ENCODE results near the gene MRPS5. TPM values are rescaled to one million over a fixed set of nuclear protein-coding genes. Genes with fewer than 3 reads are reported as not detected.

Gene MRPS5
- total RNA-seq, 4 donors from 2014 or later = 31.9 to 57.1 (median 36.8) TPM

DNA sequence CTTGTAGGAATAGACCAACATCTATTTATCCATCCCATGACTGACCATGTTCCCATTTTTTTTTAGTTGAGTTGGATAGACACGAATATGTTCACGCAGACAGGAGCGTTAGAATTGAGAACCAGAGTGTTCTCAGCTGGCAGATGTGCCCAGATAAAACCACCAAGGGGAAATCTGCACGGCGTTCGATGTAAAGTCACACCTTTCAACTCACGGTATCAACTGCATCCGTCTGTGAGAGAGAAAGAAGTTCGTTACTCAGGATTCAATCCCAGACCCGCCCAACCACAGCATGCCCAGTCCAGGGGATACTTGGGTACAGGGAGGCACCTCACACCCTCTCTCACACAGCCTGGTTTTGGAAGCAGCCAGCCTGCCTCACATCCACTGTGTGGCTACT lies 70.0 kb downstream of the MRPS5 start:
- Histone ChIP-seq H3K27me3 (peaks cover 31% of the 10 kb centered on the region), H3K27ac (no peak overlapping the region)
- TF ChIP-seq POLR2AphosphoS5 (IDR thresholded peaks at IDR 0.05) (no peak), EP300 (IDR thresholded peaks at IDR 0.05) (no peak), POLR2A (IDR thresholded peaks at IDR 0.05) (no peak)
- TF ChIP-seq, protein P1, sequence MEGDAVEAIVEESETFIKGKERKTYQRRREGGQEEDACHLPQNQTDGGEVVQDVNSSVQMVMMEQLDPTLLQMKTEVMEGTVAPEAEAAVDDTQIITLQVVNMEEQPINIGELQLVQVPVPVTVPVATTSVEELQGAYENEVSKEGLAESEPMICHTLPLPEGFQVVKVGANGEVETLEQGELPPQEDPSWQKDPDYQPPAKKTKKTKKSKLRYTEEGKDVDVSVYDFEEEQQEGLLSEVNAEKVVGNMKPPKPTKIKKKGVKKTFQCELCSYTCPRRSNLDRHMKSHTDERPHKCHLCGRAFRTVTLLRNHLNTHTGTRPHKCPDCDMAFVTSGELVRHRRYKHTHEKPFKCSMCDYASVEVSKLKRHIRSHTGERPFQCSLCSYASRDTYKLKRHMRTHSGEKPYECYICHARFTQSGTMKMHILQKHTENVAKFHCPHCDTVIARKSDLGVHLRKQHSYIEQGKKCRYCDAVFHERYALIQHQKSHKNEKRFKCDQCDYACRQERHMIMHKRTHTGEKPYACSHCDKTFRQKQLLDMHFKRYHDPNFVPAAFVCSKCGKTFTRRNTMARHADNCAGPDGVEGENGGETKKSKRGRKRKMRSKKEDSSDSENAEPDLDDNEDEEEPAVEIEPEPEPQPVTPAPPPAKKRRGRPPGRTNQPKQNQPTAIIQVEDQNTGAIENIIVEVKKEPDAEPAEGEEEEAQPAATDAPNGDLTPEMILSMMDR (IDR thresholded peaks at IDR 0.05) = no peak

DNA sequence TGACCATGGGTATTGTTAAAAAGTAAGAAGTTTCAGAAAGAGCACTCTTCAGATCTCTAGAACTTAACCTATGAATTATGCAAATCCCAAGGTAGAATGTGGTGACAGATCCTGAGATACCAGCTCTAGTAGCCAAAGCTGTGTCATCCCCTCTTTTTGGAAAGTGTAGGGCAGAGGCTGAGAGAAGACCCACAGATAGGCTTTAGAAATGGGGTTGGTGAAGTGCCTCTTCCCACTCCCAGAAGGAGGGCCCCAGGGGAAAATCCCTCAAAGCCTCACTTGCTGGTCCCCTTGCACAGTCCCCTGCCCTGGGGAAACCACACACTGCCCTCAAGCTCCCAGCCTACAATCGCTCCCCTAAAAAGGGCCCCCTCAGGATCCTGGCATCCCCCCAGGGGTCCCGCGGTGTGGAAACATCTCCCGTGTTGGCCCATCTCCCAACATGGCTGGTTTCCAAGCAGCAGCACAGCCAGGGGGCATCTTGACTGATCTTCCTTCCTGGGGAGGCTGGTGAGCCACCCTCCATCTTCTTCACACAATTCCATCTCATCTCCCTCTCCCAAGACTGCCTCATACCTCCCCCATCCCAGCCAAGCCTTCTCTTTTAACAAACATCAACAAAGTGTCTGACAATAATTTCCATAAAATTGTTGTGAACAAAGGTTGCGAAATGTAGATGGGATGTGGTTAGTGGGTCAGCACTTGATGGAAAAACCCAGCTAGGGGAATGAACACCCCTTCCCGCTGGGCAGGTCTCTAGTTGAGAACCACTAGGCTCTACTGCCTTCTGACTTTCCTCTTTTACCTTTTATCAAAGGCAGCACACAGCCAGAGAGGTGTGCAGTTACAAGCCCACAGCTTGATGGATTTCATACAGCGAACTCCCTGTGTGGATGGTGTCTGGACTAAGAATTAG lies 71.0 kb downstream of the MRPS5 start:
- Histone ChIP-seq H3K9me3 (no peaks in the 10 kb centered on the region), H3K4me1 (no peaks in the 10 kb centered on the region)

More for the DNA sequence above, 70.0 kb downstream of the MRPS5 start:
- Histone ChIP-seq H3K4me1 (no peaks in the 10 kb centered on the region), H3K9me3 (no peaks in the 10 kb centered on the region), H3K36me3 (no peaks in the 10 kb centered on the region), H3K4me3 (no peak overlapping the region)
- no peak for DNase-seq (ENCODE audit: low spot score in 2 of 2)
- 83% methylated on average over 10 of the region's 10 CpGs for WGBS

DNA sequence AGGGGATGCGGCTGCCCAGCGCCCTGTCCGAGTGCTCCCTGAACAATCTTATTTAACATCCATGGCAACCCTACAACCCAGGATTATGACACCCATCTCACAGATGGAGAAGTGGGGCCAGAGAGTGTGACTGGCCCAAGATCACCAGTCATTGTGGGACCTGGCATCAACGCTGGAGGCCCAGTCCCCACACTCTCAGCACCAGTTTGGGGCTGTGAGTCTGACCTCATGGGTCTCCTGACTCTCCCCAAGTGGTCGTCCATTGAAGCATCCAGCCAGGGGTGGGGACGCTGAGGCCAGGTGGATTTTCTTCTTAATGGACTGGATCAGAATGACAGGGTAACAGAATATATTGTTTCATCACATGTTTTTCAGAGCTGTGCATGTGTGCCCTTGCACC lies 71.6 kb downstream of the MRPS5 start:
- H3K9me3 ChIP-seq = no peaks in the 10 kb centered on the region
- peaks cover 28% of the 10 kb centered on the region for H3K27me3 ChIP-seq
- 71% methylated on average over 2 of the region's 6 CpGs for WGBS
- no peaks in the 10 kb centered on the region for H3K4me1 ChIP-seq
- H3K36me3 ChIP-seq = no peaks in the 10 kb centered on the region
- no peak overlapping the region for H3K4me3 ChIP-seq
- TF ChIP-seq, protein P1 (IDR thresholded peaks at IDR 0.05) = no peak
- TF ChIP-seq POLR2AphosphoS5 (IDR thresholded peaks at IDR 0.05) = no peak
- no peak for TF ChIP-seq POLR2A (IDR thresholded peaks at IDR 0.05)
- no peak for TF ChIP-seq EP300 (IDR thresholded peaks at IDR 0.05)
- no peak for DNase-seq (ENCODE audit: low spot score in 2 of 2)
- no peak overlapping the region for H3K27ac ChIP-seq

More for the DNA sequence above, 71.0 kb downstream of the MRPS5 start:
- no peak for DNase-seq (ENCODE audit: low spot score in 2 of 2)
- H3K36me3 ChIP-seq = no peaks in the 10 kb centered on the region
- 46% methylated on average over 7 of the region's 7 CpGs for WGBS
- H3K27ac ChIP-seq = no peak overlapping the region
- H3K27me3 ChIP-seq = peaks cover 29% of the 10 kb centered on the region
- no peak overlapping the region for H3K4me3 ChIP-seq
- TF ChIP-seq POLR2A (IDR thresholded peaks at IDR 0.05) (no peak), POLR2AphosphoS5 (IDR thresholded peaks at IDR 0.05) (no peak), EP300 (IDR thresholded peaks at IDR 0.05) (no peak)
- TF ChIP-seq, protein P1 (IDR thresholded peaks at IDR 0.05) = no peak

DNA sequence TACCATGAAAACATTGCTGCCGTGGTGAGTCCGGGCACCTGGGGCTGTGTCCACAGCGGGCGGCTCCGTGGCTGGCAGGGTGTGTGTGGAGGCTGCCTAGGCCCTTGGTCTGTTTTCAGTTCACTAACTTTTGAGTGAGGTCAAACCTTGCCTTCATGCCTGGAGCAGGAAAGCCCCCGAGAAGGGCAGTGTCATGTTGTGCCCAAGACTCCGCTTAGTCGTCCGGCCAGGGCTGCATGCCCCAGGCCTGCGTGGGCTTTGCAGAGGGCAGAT lies 72.0 kb downstream of the MRPS5 start:
- Histone ChIP-seq H3K4me1 (no peaks in the 10 kb centered on the region), H3K27ac (no peak overlapping the region), H3K27me3 (peaks cover 28% of the 10 kb centered on the region), H3K9me3 (no peaks in the 10 kb centered on the region), H3K4me3 (no peak overlapping the region), H3K36me3 (no peaks in the 10 kb centered on the region)
- 93% methylated on average over 5 of the region's 10 CpGs for WGBS
- no peak for TF ChIP-seq POLR2AphosphoS5 (IDR thresholded peaks at IDR 0.05)
- TF ChIP-seq POLR2A (IDR thresholded peaks at IDR 0.05) = no peak
- no peak for TF ChIP-seq EP300 (IDR thresholded peaks at IDR 0.05)
- TF ChIP-seq, protein P1 (IDR thresholded peaks at IDR 0.05) = no peak
- no peak for DNase-seq (ENCODE audit: low spot score in 2 of 2)

DNA sequence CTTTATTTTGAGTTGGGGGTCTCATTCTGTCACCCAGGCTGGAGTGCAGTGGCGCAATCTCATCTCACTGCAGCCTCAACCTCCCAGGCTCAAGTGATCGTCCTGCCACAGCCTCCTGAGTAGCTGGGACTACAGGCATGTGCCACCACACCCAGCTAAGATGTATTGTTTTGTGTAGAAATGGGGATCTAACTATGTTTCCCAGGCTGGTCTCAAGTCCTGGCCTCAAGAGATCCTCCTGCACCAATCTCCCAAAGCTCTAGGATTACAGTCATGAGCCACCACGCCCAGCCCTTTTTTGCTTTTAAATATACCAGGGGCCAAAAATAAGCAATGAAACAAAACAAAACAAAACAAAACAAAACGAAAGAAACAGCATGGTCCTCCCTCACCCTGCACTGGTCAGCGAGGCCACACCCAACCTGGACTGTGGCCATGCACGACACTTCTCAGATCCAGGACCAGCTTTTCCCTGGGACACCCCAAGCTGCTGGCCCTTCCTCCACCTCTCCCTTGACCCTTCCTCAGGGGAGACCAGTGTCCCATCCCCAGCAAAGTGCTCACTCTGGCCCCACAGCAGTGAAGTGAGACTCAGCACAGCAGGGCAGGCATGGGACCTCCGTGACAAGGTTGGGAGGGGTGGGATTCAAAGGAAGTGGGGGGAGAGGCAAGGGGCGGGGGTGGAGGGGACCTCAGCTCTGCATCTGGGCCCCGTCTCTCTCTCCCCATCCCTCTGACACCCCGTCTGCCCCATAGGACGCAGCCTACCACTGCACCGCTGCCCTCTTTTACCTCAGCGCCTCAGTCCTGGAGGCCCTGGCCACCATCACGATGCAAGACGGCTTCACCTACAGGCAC lies 72.6 kb downstream of the MRPS5 start:
- no peak overlapping the region for H3K27ac ChIP-seq

More for the DNA sequence above, 72.6 kb downstream of the MRPS5 start:
- no peak for DNase-seq (ENCODE audit: low spot score in 2 of 2)
- Histone ChIP-seq H3K9me3 (no peaks in the 10 kb centered on the region), H3K36me3 (no peaks in the 10 kb centered on the region), H3K27me3 (peaks cover 28% of the 10 kb centered on the region), H3K4me1 (no peaks in the 10 kb centered on the region), H3K4me3 (no peak overlapping the region)
- WGBS = 80% methylated on average over 13 of the region's 15 CpGs
- TF ChIP-seq POLR2AphosphoS5 (IDR thresholded peaks at IDR 0.05) = no peak
- no peak for TF ChIP-seq EP300 (IDR thresholded peaks at IDR 0.05)
- TF ChIP-seq, protein P1 (IDR thresholded peaks at IDR 0.05) = no peak
- no peak for TF ChIP-seq POLR2A (IDR thresholded peaks at IDR 0.05)

All from suprapubic skin (tissue), 4 donors.